WTC11 (cell line): ENCODE data around the gene FHOD3. TPM values are rescaled to one million over a fixed set of nuclear protein-coding genes. Genes with fewer than 3 reads are reported as not detected.

ENCODE experiments used
- ATAC-seq: fragments of 200-7000 bp; cut with Tn5 transposase; 2 replicates; pipeline ENCODE4 v1.10.0; 2021; ENCODE audit warnings: mild to moderate bottlenecking, moderate library complexity
- CTCF ChIA-PET: fragments of 300-600 bp; sonication (Branson Sonifier 250); formaldehyde crosslinking; loops from one replicate; lab custom pipeline; 2021; ENCODE audit warnings: antibody characterized with exemption; lab: Charles Lee
- POLR2A ChIA-PET: fragments of 350-600 bp; sonication (Branson Sonifier 250); formaldehyde crosslinking; loops from one replicate; lab custom pipeline; 2021; ENCODE audit warnings: antibody characterized with exemption; lab: Charles Lee
- DNase-seq: peaks from one replicate; pipeline ENCODE4 v3.0.0; 2021; ENCODE audit warnings: low spot score
- H3K27ac Mint-ChIP-seq: 2 replicates; pipeline ENCODE4 v1.8.0; 2021; ENCODE audit warnings: mixed read lengths
- H3K27me3 Mint-ChIP-seq: 2 replicates; pipeline ENCODE4 v1.8.0; 2021; ENCODE audit warnings: low read depth, mild to moderate bottlenecking, moderate library complexity, mixed read lengths
- H3K36me3 Mint-ChIP-seq: 2 replicates; pipeline ENCODE4 v1.8.0; 2021; ENCODE audit warnings: mixed read lengths
- H3K4me1 Mint-ChIP-seq: 2 replicates; pipeline ENCODE4 v1.8.0; 2022; ENCODE audit warnings: mixed read lengths
- H3K4me3 Mint-ChIP-seq: 2 replicates; pipeline ENCODE4 v1.8.0; 2021; ENCODE audit warnings: mild to moderate bottlenecking, moderate library complexity, mixed read lengths
- H3K9me3 Mint-ChIP-seq: 2 replicates; pipeline ENCODE4 v1.8.0; 2021; ENCODE audit warnings: mixed read lengths
- ATF3 ChIP-seq: sonication (generic); formaldehyde crosslinking; conservative IDR thresholded peaks from 2 replicates; pipeline ENCODE4 v1.8.1; 2022; ENCODE audit warnings: mild to moderate bottlenecking, missing genetic modification reagents
- E2F5 ChIP-seq: sonication (generic); formaldehyde crosslinking; IDR thresholded peaks from 2 replicates; pipeline ENCODE4 v1.8.1; 2022; ENCODE audit warnings: mild to moderate bottlenecking, moderate library complexity, missing genetic modification reagents
- FOXP4 ChIP-seq: sonication (generic); formaldehyde crosslinking; IDR thresholded peaks from 2 replicates; pipeline ENCODE4 v1.8.0; 2022; ENCODE audit warnings: mild to moderate bottlenecking, missing genetic modification reagents
- JAZF1 ChIP-seq: fragments of 250-450 bp; sonication (Bioruptor Pico); IDR thresholded peaks from 2 replicates; pipeline ENCODE4 v1.9.0; 2021; ENCODE audit warnings: moderate library complexity, mild to moderate bottlenecking, inconsistent platforms
- MXD4 ChIP-seq: fragments of 250-450 bp; sonication (Bioruptor Pico); IDR thresholded peaks from 2 replicates; pipeline ENCODE4 v1.8.0; 2021; ENCODE audit warnings: mild to moderate bottlenecking, moderate library complexity, borderline replicate concordance
- NFATC4 ChIP-seq: fragments of 250-450 bp; sonication (Bioruptor Pico); IDR thresholded peaks from 2 replicates; pipeline ENCODE4 v1.9.0; 2021; ENCODE audit warnings: mild to moderate bottlenecking
- NFE2L1 ChIP-seq: sonication (generic); formaldehyde crosslinking; IDR thresholded peaks from 2 replicates; pipeline ENCODE4 v1.8.1; 2023; ENCODE audit warnings: missing genetic modification reagents
- NR1H2 ChIP-seq: sonication (generic); formaldehyde crosslinking; IDR thresholded peaks from 2 replicates; pipeline ENCODE4 v1.9.0; 2021; ENCODE audit warnings: mild to moderate bottlenecking, moderate library complexity, missing genetic modification reagents
- OVOL2 ChIP-seq: fragments of 250-450 bp; sonication (Bioruptor Pico); IDR thresholded peaks from 2 replicates; pipeline ENCODE4 v1.9.0; 2021; ENCODE audit warnings: mild to moderate bottlenecking, borderline replicate concordance
- PRDM15 ChIP-seq: sonication (generic); formaldehyde crosslinking; IDR thresholded peaks from 2 replicates; pipeline ENCODE4 v1.8.0; 2022; ENCODE audit warnings: missing genetic modification reagents
- PREB ChIP-seq: sonication (generic); formaldehyde crosslinking; IDR thresholded peaks from 2 replicates; pipeline ENCODE4 v1.8.1; 2022; ENCODE audit warnings: mild to moderate bottlenecking, missing genetic modification reagents, moderate library complexity, borderline replicate concordance
- RORB ChIP-seq: fragments of 250-450 bp; sonication (Bioruptor Pico); IDR thresholded peaks from 2 replicates; pipeline ENCODE4 v1.9.0; 2021; ENCODE audit warnings: mild to moderate bottlenecking
- TEAD4 ChIP-seq: sonication (generic); formaldehyde crosslinking; IDR thresholded peaks from 2 replicates; pipeline ENCODE4 v1.8.0; 2022; ENCODE audit warnings: mild to moderate bottlenecking, missing genetic modification reagents
- TP53 ChIP-seq: sonication (generic); formaldehyde crosslinking; IDR thresholded peaks from 2 replicates; pipeline ENCODE4 v1.8.1; 2023; ENCODE audit warnings: mild to moderate bottlenecking, missing genetic modification reagents
- ZNF396 ChIP-seq: fragments of 250-450 bp; sonication (Bioruptor Pico); IDR thresholded peaks from 2 replicates; pipeline ENCODE4 v1.8.0; 2021; ENCODE audit warnings: mild to moderate bottlenecking, moderate library complexity, borderline replicate concordance
- ZNF416 ChIP-seq: fragments of 250-450 bp; sonication (Bioruptor Pico); IDR thresholded peaks from 2 replicates; pipeline ENCODE4 v1.9.0; 2021; ENCODE audit warnings: mild to moderate bottlenecking, inconsistent platforms
- ZNF512 ChIP-seq: sonication (generic); formaldehyde crosslinking; IDR thresholded peaks from 2 replicates; pipeline ENCODE4 v1.8.1; 2022; ENCODE audit warnings: missing genetic modification reagents, borderline replicate concordance
- ZSCAN18 ChIP-seq: fragments of 250-450 bp; sonication (Bioruptor Pico); IDR thresholded peaks from 2 replicates; pipeline ENCODE4 v2.1.2; 2022; ENCODE audit warnings: mild to moderate bottlenecking, moderate library complexity
- total RNA-seq: library from RNA; stranded (reverse); gene quantifications from 3 replicates; pipeline ENCODE4 v1.2.3, GENCODE V29; 2021

The FHOD3 gene
- total RNA-seq, 1 experiment from 2014 or later, result 3.8 TPM

- no peak for ATAC-seq
- Mint-ChIP-seq H3K27me3 (no peaks in the 10 kb centered on the region), H3K4me1 (peaks cover 7% of the 10 kb centered on the region), H3K36me3 (no peaks in the 10 kb centered on the region), H3K27ac (no peak overlapping the region), H3K4me3 (no peak overlapping the region), H3K9me3 (no peaks in the 10 kb centered on the region)
- CTCF ChIA-PET, result interaction anchor here (1.2 kb wide), 1 partner anchor 301 kb away, joined by 3 read pairs; no protein-coding TSS in a partner anchor
- POLR2A ChIA-PET, result no interaction called here
- no peak for DNase-seq
- TF ChIP-seq ZSCAN18 (CRISPR knock-in tag) (no peak), TP53 (CRISPR knock-in tag) (no peak), NFE2L1 (CRISPR knock-in tag) (no peak), OVOL2 (CRISPR knock-in tag) (no peak), E2F5 (CRISPR knock-in tag) (no peak), RORB (no peak), FOXP4 (CRISPR knock-in tag) (no peak), NR1H2 (no peak), MXD4 (CRISPR knock-in tag) (no peak), ATF3 (no peak), TEAD4 (CRISPR knock-in tag) (no peak), NFATC4 (no peak), PREB (CRISPR knock-in tag) (no peak), ZNF396 (no peak), ZNF416 (no peak), PRDM15 (CRISPR knock-in tag) (no peak), JAZF1 (CRISPR knock-in tag) (no peak), ZNF512 (CRISPR knock-in tag) (no peak)
Observed at GRCh38 chr18:36387310-36387709, 89.8 kb downstream of the FHOD3 start.
